Activated naive CD8-positive, alpha-beta T cell treated with anti-CD3 and anti-CD28 coated beads, Interleukin-2, amount 10 ng/mL, durations not matched to agents 7 days and 5 days (primary cell): ENCODE measurements around the gene ITGA2B. TPM values are rescaled to one million over a fixed set of nuclear protein-coding genes. Genes with fewer than 3 reads are reported as not detected.

Source experiments
- ATAC-seq: fragments of 150-1000 bp; cut with Tn5 transposase; one replicate; pipeline ENCODE4 v1.10.0; 2021; ENCODE audit warnings: low read depth, moderate library complexity
- POLR2A ChIA-PET: fragments of 350-600 bp; sonication (Branson Sonifier 250); formaldehyde crosslinking; loops from one replicate; lab custom pipeline; 2021; ENCODE audit warnings: antibody characterized with exemption; lab: Charles Lee
- DNase-seq: peaks from one replicate; pipeline ENCODE4 v3.0.0; 2021
- H3K27ac Mint-ChIP-seq: one replicate; pipeline ENCODE4 v1.8.0; 2022; ENCODE audit warnings: mild to moderate bottlenecking, mixed read lengths
- H3K27me3 Mint-ChIP-seq: one replicate; pipeline ENCODE4 v1.8.0; 2022; ENCODE audit warnings: mild to moderate bottlenecking, moderate library complexity, mixed read lengths
- H3K36me3 Mint-ChIP-seq: one replicate; pipeline ENCODE4 v1.8.0; 2021; ENCODE audit warnings: mild to moderate bottlenecking, mixed read lengths
- H3K4me1 Mint-ChIP-seq: one replicate; pipeline ENCODE4 v1.8.0; 2021; ENCODE audit warnings: mixed read lengths
- H3K4me3 Mint-ChIP-seq: one replicate; pipeline ENCODE4 v1.8.0; 2022; ENCODE audit warnings: mild to moderate bottlenecking, moderate library complexity, mixed read lengths
- H3K9me3 Mint-ChIP-seq: one replicate; pipeline ENCODE4 v1.8.0; 2021; ENCODE audit warnings: mixed read lengths
- total RNA-seq, 2 experiments: library from RNA; stranded (reverse); gene quantifications; one replicate each; pipeline ENCODE4 v1.2.3, GENCODE V29; 2021

The ITGA2B gene
- total RNA-seq, 2 experiments from 2014 or later, result 0.34 to 0.83 TPM

DNA sequence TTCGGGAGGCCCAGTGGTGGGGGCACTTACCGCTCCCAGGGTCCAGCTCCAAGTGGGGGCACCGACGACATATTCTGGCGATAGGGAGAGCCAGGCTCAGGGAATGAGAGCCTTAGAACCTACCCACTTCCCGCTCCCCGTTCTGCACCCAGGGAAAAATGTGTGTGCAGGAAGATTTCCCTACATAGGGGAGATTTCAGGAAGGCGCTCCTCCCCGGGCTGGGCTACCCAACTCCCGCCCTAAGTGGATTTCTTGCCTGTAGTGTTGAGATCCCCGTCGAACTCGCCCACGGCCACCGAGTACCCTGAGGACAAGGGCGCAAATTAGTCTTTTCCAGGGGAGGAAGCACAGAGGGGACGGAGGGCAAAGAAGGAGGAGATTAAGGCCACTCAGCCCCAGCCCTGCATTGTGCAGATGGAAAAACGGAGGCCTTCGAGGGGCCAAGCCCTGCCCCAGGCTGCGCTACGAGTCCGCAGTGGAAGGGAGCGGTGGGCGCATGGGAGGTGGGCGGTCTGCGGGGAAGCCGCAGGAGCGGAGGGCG is 5.1 kb downstream of the ITGA2B start:
- Mint-ChIP-seq H3K27me3 (peaks cover 26% of the 10 kb centered on the region), H3K4me1 (peaks cover 5% of the 10 kb centered on the region), H3K9me3 (no peaks in the 10 kb centered on the region), H3K36me3 (peaks cover 3% of the 10 kb centered on the region), H3K4me3 (peak overlapping the region; percentile 74), H3K27ac (no peak overlapping the region)
- POLR2A ChIA-PET, result interaction anchor here (1.1 kb wide), 1 partner anchor 13 kb away, joined by 4 read pairs; no protein-coding TSS in a partner anchor
- ATAC-seq (no peak), DNase-seq (no peak)

- POLR2A ChIA-PET, result no interaction called here
- peaks cover 4% of the 10 kb centered on the region for H3K4me1 Mint-ChIP-seq
- peaks cover 3% of the 10 kb centered on the region for H3K36me3 Mint-ChIP-seq
- ATAC-seq (no peak), DNase-seq (no peak)
- H3K27ac Mint-ChIP-seq, result no peak overlapping the region
- H3K27me3 Mint-ChIP-seq, result peaks cover 26% of the 10 kb centered on the region
- no peaks in the 10 kb centered on the region for H3K9me3 Mint-ChIP-seq
- no peak overlapping the region for H3K4me3 Mint-ChIP-seq
These were observed 5.6 kb downstream of the ITGA2B start for GRCh38 chr17:44383861-44384260.

DNA sequence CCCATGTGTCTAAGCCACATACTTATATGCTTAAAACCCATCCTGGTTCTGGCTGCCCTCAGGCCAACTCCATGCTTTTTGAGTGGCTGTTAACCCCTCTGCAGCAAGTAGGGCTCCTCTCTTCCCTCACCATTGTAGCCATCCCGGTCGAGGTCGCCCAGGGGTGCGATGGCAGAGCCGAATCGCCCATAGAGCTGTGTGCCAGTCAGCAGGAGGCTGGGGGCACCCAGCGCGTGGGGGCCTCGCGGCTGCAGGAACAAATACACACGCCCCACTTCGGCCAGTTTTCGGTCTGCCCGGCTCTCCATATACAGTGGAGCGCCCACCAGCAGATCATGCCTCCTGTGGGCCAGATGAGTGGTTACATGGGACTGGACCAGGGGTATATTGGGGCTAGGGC is 6.1 kb downstream of the ITGA2B start:
- POLR2A ChIA-PET, result no interaction called here

DNA sequence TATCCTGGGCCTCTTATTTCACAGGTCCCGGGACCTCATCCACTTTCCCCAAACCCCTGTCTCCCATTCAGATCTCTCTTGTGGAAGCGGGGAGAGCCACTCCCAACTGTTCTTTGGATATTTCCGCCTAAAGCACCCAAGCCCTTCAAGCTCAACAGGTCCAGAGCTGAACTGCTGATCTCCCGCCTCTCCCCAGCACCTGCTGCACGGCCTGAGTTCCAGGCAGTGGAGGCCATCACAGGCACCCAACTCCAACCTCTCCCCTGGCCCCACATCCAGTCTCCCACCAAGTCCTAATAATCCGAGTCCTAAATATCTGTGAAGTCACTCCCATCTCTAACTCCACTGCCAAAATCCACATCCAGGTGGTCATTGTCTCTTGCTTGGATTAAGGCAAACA is 6.5 kb downstream of the ITGA2B start:
- Mint-ChIP-seq H3K9me3 (no peaks in the 10 kb centered on the region), H3K4me1 (peaks cover 4% of the 10 kb centered on the region), H3K36me3 (peaks cover 2% of the 10 kb centered on the region), H3K27me3 (peaks cover 24% of the 10 kb centered on the region), H3K27ac (no peak overlapping the region), H3K4me3 (no peak overlapping the region)
- DNase-seq (no peak), ATAC-seq (no peak)
- POLR2A ChIA-PET, result no interaction called here

More for the DNA sequence above, 6.1 kb downstream of the ITGA2B start:
- DNase-seq (no peak), ATAC-seq (no peak)
- H3K4me3 Mint-ChIP-seq, result no peak overlapping the region
- H3K27ac Mint-ChIP-seq, result no peak overlapping the region
- H3K4me1 Mint-ChIP-seq, result peaks cover 4% of the 10 kb centered on the region
- H3K27me3 Mint-ChIP-seq, result peaks cover 26% of the 10 kb centered on the region
- H3K36me3 Mint-ChIP-seq, result peaks cover 3% of the 10 kb centered on the region
- no peaks in the 10 kb centered on the region for H3K9me3 Mint-ChIP-seq

DNA sequence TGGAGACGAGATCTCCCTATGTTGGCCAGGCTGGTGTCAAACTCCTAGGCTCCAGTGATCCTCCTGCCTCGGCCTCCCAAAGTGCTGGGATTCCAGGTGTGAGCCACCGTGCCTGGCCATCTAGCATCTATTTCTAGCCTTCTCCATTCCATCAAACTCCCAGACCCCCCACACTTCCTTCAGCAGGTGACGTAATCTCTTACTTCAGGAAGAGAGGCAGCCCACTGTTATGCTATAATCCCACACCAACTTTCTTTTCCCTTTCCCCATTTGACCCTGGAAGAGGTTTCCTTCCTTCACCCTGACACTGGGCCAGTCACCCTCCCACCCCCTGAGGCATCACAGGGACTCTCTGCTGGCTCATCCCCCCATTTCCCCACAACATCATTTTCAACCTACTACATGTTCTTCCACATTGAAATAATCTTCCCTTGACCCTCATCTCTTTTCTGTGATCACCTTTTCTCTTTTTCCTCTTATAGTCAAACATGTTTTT is 7.6 kb downstream of the ITGA2B start:
- Mint-ChIP-seq H3K27ac (no peak overlapping the region), H3K27me3 (peaks cover 18% of the 10 kb centered on the region), H3K9me3 (no peaks in the 10 kb centered on the region), H3K36me3 (no peaks in the 10 kb centered on the region), H3K4me3 (no peak overlapping the region), H3K4me1 (peaks cover 4% of the 10 kb centered on the region)
- POLR2A ChIA-PET, result no interaction called here
- no peak for ATAC-seq
- DNase-seq, result no peak

- DNase-seq (no peak), ATAC-seq (no peak)
- Mint-ChIP-seq H3K4me3 (no peak overlapping the region), H3K27ac (no peak overlapping the region), H3K9me3 (no peaks in the 10 kb centered on the region), H3K27me3 (peaks cover 15% of the 10 kb centered on the region), H3K4me1 (peaks cover 4% of the 10 kb centered on the region), H3K36me3 (no peaks in the 10 kb centered on the region)
- POLR2A ChIA-PET, result no interaction called here
These were observed 8.7 kb downstream of the ITGA2B start for GRCh38 chr17:44380767-44381166.

DNA sequence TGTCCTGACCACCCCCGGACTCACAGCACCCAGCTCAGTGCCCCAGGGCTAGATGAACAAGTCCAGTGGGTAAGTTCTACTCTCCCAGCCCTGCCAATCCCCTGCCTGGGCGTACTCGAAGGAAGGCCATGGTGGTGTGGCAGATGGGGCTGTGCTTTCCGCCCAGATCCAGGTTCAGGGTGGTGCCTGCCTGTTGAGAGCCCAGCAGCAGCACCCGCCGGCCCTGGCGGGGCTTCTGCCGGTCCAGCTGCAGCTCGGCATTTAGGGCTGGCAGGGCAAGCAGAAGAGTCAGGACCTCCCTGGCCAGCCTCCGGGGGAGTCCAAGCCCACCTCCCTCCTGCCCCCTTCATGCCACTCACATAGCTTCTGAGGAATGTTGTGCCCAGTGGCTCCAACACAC is 9.6 kb downstream of the ITGA2B start:
- Mint-ChIP-seq H3K27ac (no peak overlapping the region), H3K9me3 (no peaks in the 10 kb centered on the region), H3K36me3 (no peaks in the 10 kb centered on the region), H3K4me1 (peaks cover 3% of the 10 kb centered on the region), H3K27me3 (peaks cover 14% of the 10 kb centered on the region), H3K4me3 (no peak overlapping the region)
- ATAC-seq, result no peak
- DNase-seq, result no peak
- POLR2A ChIA-PET, result no interaction called here

- Mint-ChIP-seq H3K36me3 (no peaks in the 10 kb centered on the region), H3K27ac (no peak overlapping the region), H3K9me3 (no peaks in the 10 kb centered on the region), H3K4me3 (no peak overlapping the region), H3K4me1 (no peaks in the 10 kb centered on the region), H3K27me3 (peaks cover 6% of the 10 kb centered on the region)
- no peak for ATAC-seq
- POLR2A ChIA-PET, result no interaction called here
- no peak for DNase-seq
These were observed 11.2 kb downstream of the ITGA2B start for GRCh38 chr17:44378171-44378705.

GRCh38 chr17:44376779-44377178 is 12.7 kb downstream of the ITGA2B start:
- Mint-ChIP-seq H3K4me3 (no peak overlapping the region), H3K4me1 (no peaks in the 10 kb centered on the region), H3K27me3 (peaks cover 6% of the 10 kb centered on the region), H3K27ac (no peak overlapping the region), H3K9me3 (no peaks in the 10 kb centered on the region), H3K36me3 (no peaks in the 10 kb centered on the region)
- no peak for ATAC-seq
- POLR2A ChIA-PET, result no interaction called here
- no peak for DNase-seq

DNA sequence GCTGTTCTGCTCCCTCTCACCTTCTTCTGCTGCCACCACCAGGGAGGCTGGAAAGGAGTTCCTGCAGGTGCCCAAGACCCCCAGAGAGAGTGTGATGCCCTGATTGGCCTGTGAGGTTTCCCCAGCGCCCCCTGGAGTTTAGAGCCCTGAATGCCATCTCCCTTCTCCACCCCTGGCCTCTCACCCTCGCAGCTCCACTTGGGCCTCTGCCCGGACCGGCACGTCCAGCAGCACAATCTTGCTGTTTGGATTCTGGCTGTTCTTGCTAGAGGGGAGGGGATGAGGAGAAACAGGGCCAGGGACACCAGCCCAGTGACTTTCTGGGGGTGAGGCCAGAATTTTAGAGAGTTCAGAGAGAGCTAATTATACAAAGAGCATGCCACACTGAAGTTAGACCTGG is 13.3 kb downstream of the ITGA2B start:
- no peak overlapping the region for H3K4me3 Mint-ChIP-seq

GRCh38 chr17:44375196-44376017 is 14.0 kb downstream of the ITGA2B start:
- Mint-ChIP-seq H3K36me3 (no peaks in the 10 kb centered on the region), H3K4me3 (peak overlapping the region; percentile 16), H3K27me3 (peaks cover 11% of the 10 kb centered on the region), H3K4me1 (no peaks in the 10 kb centered on the region), H3K9me3 (no peaks in the 10 kb centered on the region), H3K27ac (no peak overlapping the region)
- no peak for DNase-seq
- ATAC-seq, result no peak
- POLR2A ChIA-PET, result no interaction called here

More for the DNA sequence above, 13.3 kb downstream of the ITGA2B start:
- Mint-ChIP-seq H3K9me3 (no peaks in the 10 kb centered on the region), H3K4me1 (no peaks in the 10 kb centered on the region), H3K27ac (no peak overlapping the region), H3K27me3 (peaks cover 6% of the 10 kb centered on the region), H3K36me3 (no peaks in the 10 kb centered on the region)
- POLR2A ChIA-PET, result no interaction called here
- no peak for DNase-seq
- ATAC-seq, result peak; percentile 28

- Mint-ChIP-seq H3K4me3 (peak overlapping the region; percentile 16), H3K4me1 (peaks cover 2% of the 10 kb centered on the region), H3K27ac (no peak overlapping the region), H3K36me3 (no peaks in the 10 kb centered on the region), H3K27me3 (peaks cover 16% of the 10 kb centered on the region), H3K9me3 (no peaks in the 10 kb centered on the region)
- POLR2A ChIA-PET, result no interaction called here
- peak; percentile 15 for ATAC-seq
- no peak for DNase-seq
These were observed 14.9 kb downstream of the ITGA2B start for GRCh38 chr17:44374306-44375195.

- Mint-ChIP-seq H3K4me3 (no peak overlapping the region), H3K27me3 (peaks cover 20% of the 10 kb centered on the region), H3K9me3 (no peaks in the 10 kb centered on the region), H3K36me3 (no peaks in the 10 kb centered on the region), H3K4me1 (peaks cover 2% of the 10 kb centered on the region), H3K27ac (no peak overlapping the region)
- no peak for ATAC-seq
- no peak for DNase-seq
- POLR2A ChIA-PET, result interaction anchor here (1.6 kb wide), 1 partner anchor 13 kb away, joined by 4 read pairs; no protein-coding TSS in a partner anchor
These were observed 17.4 kb downstream of the ITGA2B start for GRCh38 chr17:44372036-44372435.
